ENCODE results near the gene DPP6.

The DPP6 gene

GRCh38 chr7:154627646-154628290, 575.6 kb downstream of the DPP6 start:
- H3K4me2 ChIP-seq (ENCODE audit: low read depth, low read length, poor library complexity, severe bottlenecking), result no peak overlapping the region
- no peak overlapping the region for H3K4me3 ChIP-seq (ENCODE audit: low read length, poor library complexity, severe bottlenecking)
- H3K4me1 ChIP-seq (ENCODE audit: insufficient read depth, low read length, poor library complexity, severe bottlenecking), result no peaks in the 10 kb centered on the region
- TF ChIP-seq CTCF (conservative IDR thresholded peaks at IDR 0.05; ENCODE audit: low read length), result no peak
- no peak for TF ChIP-seq EZH2phosphoT487 (IDR thresholded peaks at IDR 0.05; ENCODE audit: borderline replicate concordance)
- H4K20me1 ChIP-seq (ENCODE audit: insufficient read depth, low read length, poor library complexity, severe bottlenecking), result no peaks in the 10 kb centered on the region
- no peaks in the 10 kb centered on the region; the same call in 1 of the 2 replicates for H3K9me3 ChIP-seq (ENCODE audit: insufficient read depth, low read depth, low read length)
- no peaks in the 10 kb centered on the region for H3K27me3 ChIP-seq (ENCODE audit: insufficient read depth, low read length, poor library complexity, severe bottlenecking)
- no peaks in the 10 kb centered on the region for H3K79me2 ChIP-seq (ENCODE audit: insufficient read depth, low read length)
- H3K9me2 ChIP-seq (replicated peaks; ENCODE audit: low read depth, low read length), result no peaks in the 10 kb centered on the region
- no peak overlapping the region for H3K9ac ChIP-seq (ENCODE audit: low read depth, low read length, poor library complexity, severe bottlenecking)
- H3F3A ChIP-seq (ENCODE audit: low read depth), result no peaks in the 10 kb centered on the region
- H2AFZ ChIP-seq (ENCODE audit: low read length), result no peak overlapping the region
- H3K36me3 ChIP-seq (ENCODE audit: insufficient read depth, low read length), result no peaks in the 10 kb centered on the region

- no peaks in the 10 kb centered on the region for H3K9me2 ChIP-seq (replicated peaks; ENCODE audit: low read depth, low read length)
- H3K79me2 ChIP-seq (ENCODE audit: insufficient read depth, low read length), result no peaks in the 10 kb centered on the region
Measured at GRCh38 chr7:154628556-154628955, 576.4 kb downstream of the DPP6 start.

GRCh38 chr7:154631162-154631561, 579.0 kb downstream of the DPP6 start:
- TF ChIP-seq EZH2phosphoT487 (IDR thresholded peaks at IDR 0.05; ENCODE audit: borderline replicate concordance) (no peak), CTCF (conservative IDR thresholded peaks at IDR 0.05; ENCODE audit: low read length) (no peak)
- H3K4me2 ChIP-seq (ENCODE audit: low read depth, low read length, poor library complexity, severe bottlenecking), result no peak overlapping the region

More at GRCh38 chr7:154628556-154628955, 576.4 kb downstream of the DPP6 start:
- Histone ChIP-seq H3K9me3 (ENCODE audit: insufficient read depth, low read depth, low read length) (no peaks in the 10 kb centered on the region; the same call in 1 of the 2 replicates), H3K4me1 (ENCODE audit: insufficient read depth, low read length, poor library complexity, severe bottlenecking) (no peaks in the 10 kb centered on the region), H3K4me2 (ENCODE audit: low read depth, low read length, poor library complexity, severe bottlenecking) (no peak overlapping the region), H3K27me3 (ENCODE audit: insufficient read depth, low read length, poor library complexity, severe bottlenecking) (no peaks in the 10 kb centered on the region), H4K20me1 (ENCODE audit: insufficient read depth, low read length, poor library complexity, severe bottlenecking) (no peaks in the 10 kb centered on the region), H3F3A (ENCODE audit: low read depth) (no peaks in the 10 kb centered on the region), H2AFZ (ENCODE audit: low read length) (no peak overlapping the region), H3K4me3 (ENCODE audit: low read length, poor library complexity, severe bottlenecking) (no peak overlapping the region), H3K36me3 (ENCODE audit: insufficient read depth, low read length) (no peaks in the 10 kb centered on the region), H3K9ac (ENCODE audit: low read depth, low read length, poor library complexity, severe bottlenecking) (no peak overlapping the region)
- TF ChIP-seq CTCF (conservative IDR thresholded peaks at IDR 0.05; ENCODE audit: low read length) (no peak), EZH2phosphoT487 (IDR thresholded peaks at IDR 0.05; ENCODE audit: borderline replicate concordance) (no peak)

More at GRCh38 chr7:154631162-154631561, 579.0 kb downstream of the DPP6 start:
- H3K36me3 ChIP-seq (ENCODE audit: insufficient read depth, low read length), result no peaks in the 10 kb centered on the region
- no peaks in the 10 kb centered on the region for H3K9me2 ChIP-seq (replicated peaks; ENCODE audit: low read depth, low read length)
- H3F3A ChIP-seq (ENCODE audit: low read depth), result no peaks in the 10 kb centered on the region
- no peaks in the 10 kb centered on the region for H4K20me1 ChIP-seq (ENCODE audit: insufficient read depth, low read length, poor library complexity, severe bottlenecking)
- no peaks in the 10 kb centered on the region for H3K27me3 ChIP-seq (ENCODE audit: insufficient read depth, low read length, poor library complexity, severe bottlenecking)
- H3K9me3 ChIP-seq (ENCODE audit: insufficient read depth, low read depth, low read length), result no peaks in the 10 kb centered on the region; the same call in 1 of the 2 replicates
- H3K9ac ChIP-seq (ENCODE audit: low read depth, low read length, poor library complexity, severe bottlenecking), result no peak overlapping the region
- no peaks in the 10 kb centered on the region for H3K79me2 ChIP-seq (ENCODE audit: insufficient read depth, low read length)
- no peak overlapping the region for H3K4me3 ChIP-seq (ENCODE audit: low read length, poor library complexity, severe bottlenecking)
- H3K4me1 ChIP-seq (ENCODE audit: insufficient read depth, low read length, poor library complexity, severe bottlenecking), result no peaks in the 10 kb centered on the region
- no peak overlapping the region for H2AFZ ChIP-seq (ENCODE audit: low read length)

Measured in Loucy (cell line).